Measurements from ENCODE around the gene KCTD16.

- TF ChIP-seq CTCF (conservative IDR thresholded peaks at IDR 0.05; ENCODE audit: low read depth in 2 of 2), result no peak
- TF ChIP-seq EZH2 (IDR thresholded peaks at IDR 0.05; ENCODE audit: low read depth, unreplicated experiment), result no peak
Observed at GRCh38 chr5:144202726-144203125, 32.1 kb downstream of the KCTD16 start.
